Neural cell (in vitro differentiated cells): Measurements from ENCODE around the gene BNC2. TPM values are rescaled to one million over a fixed set of nuclear protein-coding genes. Genes with fewer than 3 reads are reported as not detected.

Experiments used
- H2AFZ ChIP-seq: fragments of 200-600, 300-800 bp; sonication (generic), shearing (Covaris generic); 2 replicates; pipeline ENCODE4 v1.6.0; 2014; ENCODE audit warnings: low read depth, mild to moderate bottlenecking, antibody characterized with exemption, low read length, moderate library complexity
- H3F3A ChIP-seq: fragments of 200-600 bp; shearing (Covaris generic); 2 replicates; pipeline ENCODE4 v1.6.1; 2016; ENCODE audit warnings: mild to moderate bottlenecking, moderate library complexity, mixed read lengths, antibody characterized with exemption, low read length; ENCODE audit not compliant: insufficient read depth, poor library complexity, severe bottlenecking
- H3K27ac ChIP-seq: fragments of 200-600, 300-800 bp; sonication (generic), shearing (Covaris generic); 2 replicates; pipeline ENCODE4 v1.5.1; 2014; ENCODE audit warnings: mild to moderate bottlenecking, low read length, moderate library complexity
- H3K27me3 ChIP-seq: fragments of 300-800, 200-600 bp; sonication (generic), shearing (Covaris generic); 2 replicates; pipeline ENCODE4 v1.6.0; 2014; ENCODE audit warnings: mild to moderate bottlenecking, low read depth, low read length, moderate library complexity; ENCODE audit not compliant: insufficient read depth
- H3K36me3 ChIP-seq: fragments of 300-800, 200-600 bp; sonication (generic), shearing (Covaris generic); 2 replicates; pipeline ENCODE4 v1.5.1; 2014; ENCODE audit warnings: mild to moderate bottlenecking, antibody characterized with exemption, low read length, moderate library complexity; ENCODE audit not compliant: insufficient read depth
- H3K4me2 ChIP-seq: fragments of 300-800, 200-600 bp; sonication (generic), shearing (Covaris generic); 2 replicates; pipeline ENCODE4 v1.6.0; 2014; ENCODE audit warnings: mild to moderate bottlenecking, low read length
- H3K4me3 ChIP-seq: fragments of 300-800, 200-600 bp; sonication (generic), shearing (Covaris generic); 2 replicates; pipeline ENCODE4 v1.5.1; 2014; ENCODE audit warnings: mild to moderate bottlenecking, low read length, moderate library complexity
- H3K79me2 ChIP-seq: fragments of 200-600 bp; shearing (Covaris generic); replicated peaks from 2 replicates; pipeline ENCODE4 v1.6.0; 2014; ENCODE audit warnings: mild to moderate bottlenecking, low read length, moderate library complexity; ENCODE audit not compliant: insufficient read depth
- H3K9ac ChIP-seq: fragments of 300-800, 200-600 bp; sonication (generic), shearing (Covaris generic); 2 replicates; pipeline ENCODE4 v1.6.1; 2016; ENCODE audit warnings: mild to moderate bottlenecking, low read length, mixed read lengths
- H3K9me2 ChIP-seq: fragments of 200-600 bp; shearing (Covaris generic); 2 replicates; pipeline ENCODE4 v1.6.1; 2016; ENCODE audit warnings: mild to moderate bottlenecking, low read length, mixed read lengths; ENCODE audit not compliant: insufficient read depth
- H3K9me3 ChIP-seq: fragments of 200-600, 300-800 bp; sonication (generic), shearing (Covaris generic); 2 replicates; pipeline ENCODE4 v1.6.1; 2016; ENCODE audit warnings: mild to moderate bottlenecking, mixed run types, low read length, moderate library complexity, mixed read lengths
- H4K20me1 ChIP-seq: fragments of 200-600 bp; shearing (Covaris generic); 2 replicates; pipeline ENCODE4 v1.6.1; 2016; ENCODE audit warnings: mild to moderate bottlenecking, mixed run types; ENCODE audit not compliant: insufficient read depth
- EP300 ChIP-seq: fragments of 450-650 bp; conservative IDR thresholded peaks from 2 replicates; pipeline ENCODE4 v1.6.1; 2014; ENCODE audit warnings: antibody characterized with exemption, mild to moderate bottlenecking, moderate library complexity; ENCODE audit not compliant: poor library complexity, severe bottlenecking
- EZH2 ChIP-seq: fragments of 200-600, 300-800 bp; shearing (Covaris generic), sonication (generic); IDR thresholded peaks from 2 replicates; pipeline ENCODE4 v1.6.1; 2014; ENCODE audit warnings: antibody characterized with exemption, low read length, borderline replicate concordance, mild to moderate bottlenecking; ENCODE audit not compliant: insufficient read depth, poor library complexity, severe bottlenecking
- MXI1 ChIP-seq: fragments of 450-650 bp; conservative IDR thresholded peaks from 2 replicates; pipeline ENCODE4 v1.6.1; 2014; ENCODE audit warnings: antibody characterized with exemption, mild to moderate bottlenecking; ENCODE audit not compliant: poor library complexity, severe bottlenecking
- POLR2AphosphoS5 ChIP-seq: IDR thresholded peaks from 2 replicates; pipeline ENCODE4 v1.6.1; 2012
- RAD21 ChIP-seq: fragments of 450-650 bp; conservative IDR thresholded peaks from 2 replicates; pipeline ENCODE4 v1.6.1; 2014; ENCODE audit warnings: antibody characterized with exemption, mild to moderate bottlenecking, moderate library complexity
- SMC3 ChIP-seq: fragments of 450-650 bp; conservative IDR thresholded peaks from 2 replicates; pipeline ENCODE4 v1.6.1; 2014; ENCODE audit warnings: antibody characterized with exemption, mild to moderate bottlenecking, moderate library complexity; ENCODE audit not compliant: poor library complexity
- TAF1 ChIP-seq: IDR thresholded peaks from 2 replicates; pipeline ENCODE4 v1.6.1; 2012; ENCODE audit warnings: low read depth
- polyA plus RNA-seq: library from polyadenylated mRNA; depleted of rRNA; stranded (reverse); fragments of >200 nt; gene quantifications from 2 replicates; pipeline ENCODE4 v1.2.3, GENCODE V29; 2014
- TF ChIP-seq, protein P1 (sequence below): IDR thresholded peaks from 2 replicates; pipeline ENCODE4 v1.6.1; 2012; ENCODE audit warnings: borderline replicate concordance
- TF ChIP-seq, protein P2 (sequence below): fragments of 450-650 bp; IDR thresholded peaks from 2 replicates; pipeline ENCODE4 v1.5.1; 2014; ENCODE audit warnings: antibody characterized with exemption, mild to moderate bottlenecking, moderate library complexity; ENCODE audit not compliant: poor library complexity, severe bottlenecking

The BNC2 gene
- polyA plus RNA-seq, 1 donor from 2014 or later: 1.3 TPM

DNA sequence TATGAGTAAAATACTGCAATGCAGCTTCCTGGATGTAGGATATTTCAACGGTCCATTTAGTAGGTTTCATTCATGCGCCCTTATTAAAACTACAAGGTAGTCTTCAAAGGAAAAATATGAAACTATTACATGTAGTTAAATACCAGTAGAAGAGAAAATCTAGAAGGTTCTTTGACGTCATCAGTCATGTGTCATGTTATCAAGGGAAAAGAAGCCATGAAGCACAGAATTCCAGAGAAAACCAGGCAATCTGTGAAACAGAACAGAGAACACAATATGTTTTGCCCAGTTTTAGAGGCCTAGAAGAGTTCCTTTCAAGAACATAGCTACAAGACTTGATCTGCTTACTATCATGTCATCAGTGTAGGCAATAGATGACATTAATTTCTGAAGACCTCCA is 38.4 kb downstream of the BNC2 start:
- H3K9me3 ChIP-seq: no peaks in the 10 kb centered on the region
- H3K9ac ChIP-seq: no peak overlapping the region
- H3K79me2 ChIP-seq: no peaks in the 10 kb centered on the region
- H3K4me3 ChIP-seq: no peak overlapping the region
- no peak overlapping the region for H3K27ac ChIP-seq
- H4K20me1 ChIP-seq: no peaks in the 10 kb centered on the region
- H3K36me3 ChIP-seq: no peaks in the 10 kb centered on the region
- H2AFZ ChIP-seq: no peak overlapping the region
- TF ChIP-seq, protein P1, sequence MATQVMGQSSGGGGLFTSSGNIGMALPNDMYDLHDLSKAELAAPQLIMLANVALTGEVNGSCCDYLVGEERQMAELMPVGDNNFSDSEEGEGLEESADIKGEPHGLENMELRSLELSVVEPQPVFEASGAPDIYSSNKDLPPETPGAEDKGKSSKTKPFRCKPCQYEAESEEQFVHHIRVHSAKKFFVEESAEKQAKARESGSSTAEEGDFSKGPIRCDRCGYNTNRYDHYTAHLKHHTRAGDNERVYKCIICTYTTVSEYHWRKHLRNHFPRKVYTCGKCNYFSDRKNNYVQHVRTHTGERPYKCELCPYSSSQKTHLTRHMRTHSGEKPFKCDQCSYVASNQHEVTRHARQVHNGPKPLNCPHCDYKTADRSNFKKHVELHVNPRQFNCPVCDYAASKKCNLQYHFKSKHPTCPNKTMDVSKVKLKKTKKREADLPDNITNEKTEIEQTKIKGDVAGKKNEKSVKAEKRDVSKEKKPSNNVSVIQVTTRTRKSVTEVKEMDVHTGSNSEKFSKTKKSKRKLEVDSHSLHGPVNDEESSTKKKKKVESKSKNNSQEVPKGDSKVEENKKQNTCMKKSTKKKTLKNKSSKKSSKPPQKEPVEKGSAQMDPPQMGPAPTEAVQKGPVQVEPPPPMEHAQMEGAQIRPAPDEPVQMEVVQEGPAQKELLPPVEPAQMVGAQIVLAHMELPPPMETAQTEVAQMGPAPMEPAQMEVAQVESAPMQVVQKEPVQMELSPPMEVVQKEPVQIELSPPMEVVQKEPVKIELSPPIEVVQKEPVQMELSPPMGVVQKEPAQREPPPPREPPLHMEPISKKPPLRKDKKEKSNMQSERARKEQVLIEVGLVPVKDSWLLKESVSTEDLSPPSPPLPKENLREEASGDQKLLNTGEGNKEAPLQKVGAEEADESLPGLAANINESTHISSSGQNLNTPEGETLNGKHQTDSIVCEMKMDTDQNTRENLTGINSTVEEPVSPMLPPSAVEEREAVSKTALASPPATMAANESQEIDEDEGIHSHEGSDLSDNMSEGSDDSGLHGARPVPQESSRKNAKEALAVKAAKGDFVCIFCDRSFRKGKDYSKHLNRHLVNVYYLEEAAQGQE: no peak
- TF ChIP-seq POLR2AphosphoS5 (no peak), SMC3 (no peak), MXI1 (no peak), TAF1 (no peak), EZH2 (no peak), RAD21 (no peak), EP300 (no peak)
- TF ChIP-seq, protein P2, sequence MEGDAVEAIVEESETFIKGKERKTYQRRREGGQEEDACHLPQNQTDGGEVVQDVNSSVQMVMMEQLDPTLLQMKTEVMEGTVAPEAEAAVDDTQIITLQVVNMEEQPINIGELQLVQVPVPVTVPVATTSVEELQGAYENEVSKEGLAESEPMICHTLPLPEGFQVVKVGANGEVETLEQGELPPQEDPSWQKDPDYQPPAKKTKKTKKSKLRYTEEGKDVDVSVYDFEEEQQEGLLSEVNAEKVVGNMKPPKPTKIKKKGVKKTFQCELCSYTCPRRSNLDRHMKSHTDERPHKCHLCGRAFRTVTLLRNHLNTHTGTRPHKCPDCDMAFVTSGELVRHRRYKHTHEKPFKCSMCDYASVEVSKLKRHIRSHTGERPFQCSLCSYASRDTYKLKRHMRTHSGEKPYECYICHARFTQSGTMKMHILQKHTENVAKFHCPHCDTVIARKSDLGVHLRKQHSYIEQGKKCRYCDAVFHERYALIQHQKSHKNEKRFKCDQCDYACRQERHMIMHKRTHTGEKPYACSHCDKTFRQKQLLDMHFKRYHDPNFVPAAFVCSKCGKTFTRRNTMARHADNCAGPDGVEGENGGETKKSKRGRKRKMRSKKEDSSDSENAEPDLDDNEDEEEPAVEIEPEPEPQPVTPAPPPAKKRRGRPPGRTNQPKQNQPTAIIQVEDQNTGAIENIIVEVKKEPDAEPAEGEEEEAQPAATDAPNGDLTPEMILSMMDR: no peak
- H3K9me2 ChIP-seq: no peaks in the 10 kb centered on the region
- H3K4me2 ChIP-seq: no peak overlapping the region
- H3K27me3 ChIP-seq: no peaks in the 10 kb centered on the region
- H3F3A ChIP-seq: no peaks in the 10 kb centered on the region

DNA sequence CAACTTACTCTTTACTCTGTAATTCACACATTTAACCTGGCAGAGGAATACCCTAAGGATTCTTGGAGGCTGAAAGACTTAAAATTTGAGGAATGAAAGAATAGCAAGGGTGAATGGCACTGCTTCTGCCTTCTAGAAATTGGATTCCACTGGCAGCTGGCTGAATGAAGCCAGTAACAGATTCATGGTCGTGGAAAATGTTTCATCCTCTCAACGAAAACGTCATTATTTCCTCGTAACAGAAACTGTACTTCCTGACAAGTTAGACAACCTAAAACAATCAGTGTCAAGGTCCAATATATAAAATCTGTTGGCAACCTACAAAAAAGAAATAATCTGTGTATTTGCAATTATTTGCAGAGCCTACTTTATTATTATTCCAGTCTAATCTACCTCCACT is 39.7 kb downstream of the BNC2 start:
- Histone ChIP-seq H3K79me2 (no peaks in the 10 kb centered on the region), H3K36me3 (no peaks in the 10 kb centered on the region), H3F3A (no peaks in the 10 kb centered on the region), H3K4me2 (no peak overlapping the region), H3K27ac (no peak overlapping the region), H3K9me2 (no peaks in the 10 kb centered on the region), H3K9me3 (no peaks in the 10 kb centered on the region), H3K9ac (no peak overlapping the region), H2AFZ (no peak overlapping the region), H4K20me1 (no peaks in the 10 kb centered on the region), H3K27me3 (no peaks in the 10 kb centered on the region), H3K4me3 (no peak overlapping the region)
- TF ChIP-seq TAF1: no peak
- TF ChIP-seq POLR2AphosphoS5: no peak
- TF ChIP-seq, protein P2: no peak
- no peak for TF ChIP-seq EZH2
- TF ChIP-seq, protein P1: no peak
- no peak for TF ChIP-seq MXI1
- no peak for TF ChIP-seq RAD21
- no peak for TF ChIP-seq SMC3
- no peak for TF ChIP-seq EP300
